Measurements from ENCODE around the gene MTNR1A.

The MTNR1A gene

DNA sequence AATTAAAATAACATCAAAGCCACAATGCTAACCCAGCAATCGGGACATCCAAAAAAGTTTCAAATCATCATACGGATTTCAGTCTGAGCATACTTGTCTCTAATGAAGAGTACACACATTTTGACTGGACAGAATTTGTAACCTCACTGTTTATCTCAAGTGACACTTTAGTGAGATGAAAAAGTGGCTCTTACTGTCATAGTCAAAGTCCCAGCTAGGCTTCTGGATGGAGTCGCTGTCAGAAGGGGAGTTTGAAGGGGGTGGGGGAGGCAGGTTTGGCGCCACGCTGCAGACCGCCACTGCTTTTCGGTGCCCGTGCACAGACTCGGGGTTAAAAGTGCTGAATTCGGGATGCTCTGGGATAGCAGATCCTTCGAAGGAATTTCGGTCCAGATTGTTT is 41.0 kb upstream of the MTNR1A start:
- TF ChIP-seq, protein P1, sequence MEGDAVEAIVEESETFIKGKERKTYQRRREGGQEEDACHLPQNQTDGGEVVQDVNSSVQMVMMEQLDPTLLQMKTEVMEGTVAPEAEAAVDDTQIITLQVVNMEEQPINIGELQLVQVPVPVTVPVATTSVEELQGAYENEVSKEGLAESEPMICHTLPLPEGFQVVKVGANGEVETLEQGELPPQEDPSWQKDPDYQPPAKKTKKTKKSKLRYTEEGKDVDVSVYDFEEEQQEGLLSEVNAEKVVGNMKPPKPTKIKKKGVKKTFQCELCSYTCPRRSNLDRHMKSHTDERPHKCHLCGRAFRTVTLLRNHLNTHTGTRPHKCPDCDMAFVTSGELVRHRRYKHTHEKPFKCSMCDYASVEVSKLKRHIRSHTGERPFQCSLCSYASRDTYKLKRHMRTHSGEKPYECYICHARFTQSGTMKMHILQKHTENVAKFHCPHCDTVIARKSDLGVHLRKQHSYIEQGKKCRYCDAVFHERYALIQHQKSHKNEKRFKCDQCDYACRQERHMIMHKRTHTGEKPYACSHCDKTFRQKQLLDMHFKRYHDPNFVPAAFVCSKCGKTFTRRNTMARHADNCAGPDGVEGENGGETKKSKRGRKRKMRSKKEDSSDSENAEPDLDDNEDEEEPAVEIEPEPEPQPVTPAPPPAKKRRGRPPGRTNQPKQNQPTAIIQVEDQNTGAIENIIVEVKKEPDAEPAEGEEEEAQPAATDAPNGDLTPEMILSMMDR (conservative IDR thresholded peaks at IDR 0.05; ENCODE audit: control insufficient read depth, insufficient read depth, low read depth, low read length) = no peak
- no peak for DNase-seq (ENCODE audit: low read depth)
- H3K4me3 ChIP-seq (ENCODE audit: control insufficient read depth, low read depth, low read length) = no peak overlapping the region

DNA sequence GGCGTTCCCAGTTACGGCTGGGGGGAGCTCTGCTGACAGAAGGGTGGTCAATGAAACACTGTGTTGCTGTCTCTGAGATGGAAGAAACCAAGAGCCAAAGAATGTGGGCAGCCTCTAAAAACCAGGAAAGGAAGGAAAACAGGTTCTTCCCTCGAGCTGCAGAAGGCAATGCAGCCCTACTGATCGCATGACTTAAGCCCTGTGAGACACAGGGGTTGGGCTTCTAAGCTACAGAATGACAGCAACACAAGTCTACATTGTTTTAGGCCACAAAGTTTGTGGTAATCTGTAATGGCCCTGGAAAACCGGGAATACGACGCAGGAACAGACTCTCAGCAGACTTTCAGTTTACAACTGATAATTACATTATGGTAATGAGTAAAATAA is 38.2 kb upstream of the MTNR1A start:
- H3K4me3 ChIP-seq (ENCODE audit: control insufficient read depth, low read depth, low read length) = no peak overlapping the region
- no peak for DNase-seq (ENCODE audit: low read depth)
- TF ChIP-seq, protein P1 (conservative IDR thresholded peaks at IDR 0.05; ENCODE audit: control insufficient read depth, insufficient read depth, low read depth, low read length) = no peak

DNA sequence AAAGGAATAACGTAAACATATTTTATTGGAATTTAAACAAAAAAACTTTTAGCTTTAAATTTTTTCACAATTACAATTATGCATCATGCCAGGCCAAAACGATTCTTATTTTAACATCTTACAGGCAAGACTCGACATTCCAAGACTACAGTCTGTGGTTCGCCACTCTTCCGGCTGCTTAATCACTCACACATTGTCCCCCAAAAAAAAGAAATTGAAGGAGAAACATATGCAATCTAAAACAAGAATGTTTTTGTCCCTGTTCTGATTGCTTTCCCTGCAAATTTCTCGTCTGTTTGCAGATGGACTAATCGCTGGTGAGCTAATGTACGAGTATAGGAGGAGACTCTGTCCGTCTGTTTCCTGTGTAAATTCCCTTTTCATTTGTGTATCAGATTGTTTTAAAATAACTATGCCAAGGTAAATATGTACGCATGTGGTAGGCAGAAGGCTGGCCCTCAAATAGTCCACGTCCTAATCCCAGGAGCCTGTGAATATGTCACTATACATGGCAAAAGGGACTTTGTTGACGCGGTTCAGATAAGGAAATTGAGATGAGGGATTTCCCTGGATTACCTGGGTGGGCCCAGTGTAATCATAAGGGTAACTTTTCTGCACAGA is 37.7 kb upstream of the MTNR1A start:
- TF ChIP-seq, protein P1 (conservative IDR thresholded peaks at IDR 0.05; ENCODE audit: control insufficient read depth, insufficient read depth, low read depth, low read length) = no peak
- H3K4me3 ChIP-seq (ENCODE audit: control insufficient read depth, low read depth, low read length) = no peak overlapping the region
- DNase-seq (ENCODE audit: low read depth) = no peak

DNA sequence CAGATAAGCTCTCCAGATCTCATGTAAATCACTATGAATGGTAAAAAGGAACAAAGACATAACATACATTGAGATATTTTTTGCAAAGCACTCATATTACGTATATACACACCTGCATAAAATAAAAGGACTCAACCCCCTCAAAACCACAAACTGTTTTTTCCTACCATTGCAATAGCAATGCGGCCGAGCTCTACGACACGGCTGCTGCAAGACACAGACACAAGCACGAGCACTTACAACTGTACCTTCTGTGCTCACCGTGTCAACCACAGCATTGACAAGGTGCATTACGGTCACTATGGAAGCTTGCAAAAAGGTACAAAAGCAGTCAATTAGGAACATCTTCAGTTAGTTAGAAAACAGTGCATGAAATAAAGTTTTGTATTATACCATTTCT is 37.1 kb upstream of the MTNR1A start:
- TF ChIP-seq, protein P1 (conservative IDR thresholded peaks at IDR 0.05; ENCODE audit: control insufficient read depth, insufficient read depth, low read depth, low read length) = no peak
- no peak for DNase-seq (ENCODE audit: low read depth)
- H3K4me3 ChIP-seq (ENCODE audit: control insufficient read depth, low read depth, low read length) = no peak overlapping the region

DNA sequence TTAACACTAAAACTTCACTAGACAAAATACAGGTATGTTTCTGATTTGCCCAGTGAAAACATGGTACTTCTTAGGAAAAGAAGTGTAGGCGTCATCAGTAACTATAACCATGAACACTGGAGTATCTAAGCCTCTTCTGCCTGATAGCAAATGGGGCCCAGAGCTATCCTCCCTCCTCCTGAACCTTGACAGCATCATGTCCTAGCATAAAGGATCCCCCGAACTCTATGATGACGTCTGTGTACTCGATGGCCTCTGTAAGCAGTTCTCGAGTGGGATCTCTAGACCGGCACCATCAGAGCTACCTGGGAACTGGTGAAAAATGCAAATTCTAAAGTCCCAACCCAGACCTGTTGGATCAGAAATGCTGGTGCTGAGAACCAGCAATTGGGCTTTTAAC is 36.3 kb upstream of the MTNR1A start:
- DNase-seq (ENCODE audit: low read depth) = no peak
- TF ChIP-seq, protein P1 (conservative IDR thresholded peaks at IDR 0.05; ENCODE audit: control insufficient read depth, insufficient read depth, low read depth, low read length) = no peak
- no peak overlapping the region for H3K4me3 ChIP-seq (ENCODE audit: control insufficient read depth, low read depth, low read length)

DNA sequence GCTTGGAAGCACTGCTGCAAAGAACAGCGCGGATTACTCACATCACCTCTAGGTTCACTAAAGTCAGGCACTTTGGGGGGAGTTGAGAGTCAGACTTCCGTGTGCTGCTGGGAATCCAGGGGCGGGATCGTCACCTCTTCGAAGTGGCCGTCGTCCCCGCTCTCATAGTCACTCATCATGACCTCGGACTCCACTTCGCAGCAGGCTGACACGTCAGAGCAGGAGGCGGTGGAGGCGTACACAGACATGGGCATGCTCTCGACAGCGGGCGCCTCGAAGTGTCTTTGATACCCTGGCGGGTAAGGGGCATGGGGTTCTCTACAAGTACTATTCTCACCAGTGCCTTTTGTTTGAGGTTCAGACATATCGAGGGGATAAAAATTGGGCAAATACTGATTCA is 33.1 kb upstream of the MTNR1A start:
- TF ChIP-seq, protein P1 (conservative IDR thresholded peaks at IDR 0.05; ENCODE audit: control insufficient read depth, insufficient read depth, low read depth, low read length) = no peak
- no peak overlapping the region for H3K4me3 ChIP-seq (ENCODE audit: control insufficient read depth, low read depth, low read length)
- DNase-seq (ENCODE audit: low read depth) = no peak
